Measurements from ENCODE around the gene MGP. TPM values are rescaled to one million over a fixed set of nuclear protein-coding genes. Genes with fewer than 3 reads are reported as not detected.

MGP gene
- polyA plus RNA-seq, 1 of the 3 experiments (the other 2 are of a cell fraction), result 76.2 TPM

GRCh38 chr12:14890701-14891100 is 5.0 kb upstream of the MGP start:
- TF ChIP-seq ELF1 (IDR thresholded peaks at IDR 0.05) (no peak), EP300 (IDR thresholded peaks at IDR 0.05; ENCODE audit: borderline replicate concordance in 1 of 2, low read depth in 1 of 2, low read length in 1 of 2) (no peak), RAD21 (IDR thresholded peaks at IDR 0.05; ENCODE audit: low read length) (no peak), CTCF (IDR thresholded peaks at IDR 0.05) (no peak), TEAD4 (IDR thresholded peaks at IDR 0.05; ENCODE audit: borderline replicate concordance, insufficient read depth) (no peak), NFIC (IDR thresholded peaks at IDR 0.05; ENCODE audit: borderline replicate concordance) (no peak)
- no peaks in the 10 kb centered on the region for H3K36me3 ChIP-seq (replicated peaks in 1 of 2; ENCODE audit: control insufficient read depth in 1 of 2, insufficient read depth in 2 of 2, low read length in 1 of 2)
- no peaks in the 10 kb centered on the region for H4K20me1 ChIP-seq (ENCODE audit: insufficient read depth)
- H2AFZ ChIP-seq (ENCODE audit: low read depth), result no peak overlapping the region
- no peak overlapping the region for H3K4me2 ChIP-seq
- no peaks in the 10 kb centered on the region for H3K79me2 ChIP-seq (ENCODE audit: insufficient read depth)
- POLR2A ChIA-PET, result no interaction called here
- CTCF ChIA-PET, result interaction anchor here (1.2 kb wide), 1 partner anchor 121 kb away, joined by 3 read pairs; no protein-coding TSS in a partner anchor
- H3K9me2 ChIP-seq, result no peaks in the 10 kb centered on the region
- H3K4me1 ChIP-seq (ENCODE audit: control insufficient read depth in 1 of 2, insufficient read depth in 2 of 2, low read depth in 1 of 2, low read length in 1 of 2), result peaks cover 8 to 12% of the 10 kb centered on the region in 2 experiments; a peak in 3 of 4 replicates
- no peak for DNase-seq
- no peaks in the 10 kb centered on the region for H3K27me3 ChIP-seq (ENCODE audit: insufficient read depth)
- H3K9me3 ChIP-seq, result no peaks in the 10 kb centered on the region
- H3F3A ChIP-seq (replicated peaks; ENCODE audit: insufficient read depth), result no peaks in the 10 kb centered on the region
- H3K27ac ChIP-seq (ENCODE audit: low read depth in 2 of 2, low read length in 1 of 2), result no peak overlapping the region
- no peak overlapping the region for H3K9ac ChIP-seq
- H3K4me3 ChIP-seq (ENCODE audit: low read depth in 2 of 2, low read length in 1 of 2), result no peak overlapping the region
- WGBS (ENCODE audit: low lambda C conversion rate), result 79% methylated on average over 5 of the region's 5 CpGs

- Histone ChIP-seq H3K27me3 (ENCODE audit: insufficient read depth) (no peaks in the 10 kb centered on the region), H2AFZ (ENCODE audit: low read depth) (no peak overlapping the region; the same call in 1 of the 2 replicates), H3K9me3 (no peaks in the 10 kb centered on the region), H3K9ac (no peak overlapping the region), H4K20me1 (ENCODE audit: insufficient read depth) (no peaks in the 10 kb centered on the region), H3F3A (replicated peaks; ENCODE audit: insufficient read depth) (no peaks in the 10 kb centered on the region), H3K4me1 (ENCODE audit: control insufficient read depth in 1 of 2, insufficient read depth in 2 of 2, low read depth in 1 of 2, low read length in 1 of 2) (peaks cover 9 to 11% of the 10 kb centered on the region in 2 experiments; a peak in 3 of 4 replicates), H3K36me3 (replicated peaks in 1 of 2; ENCODE audit: control insufficient read depth in 1 of 2, insufficient read depth in 2 of 2, low read length in 1 of 2) (peaks cover 0 to 11% of the 10 kb centered on the region in 2 experiments), H3K9me2 (no peaks in the 10 kb centered on the region), H3K4me2 (peak overlapping the region; percentile 77), H3K4me3 (ENCODE audit: low read depth in 2 of 2, low read length in 1 of 2) (peak overlapping the region in 1 of 2 experiments; percentile 55; a peak in 1 of 4 replicates), H3K27ac (ENCODE audit: low read depth in 2 of 2, low read length in 1 of 2) (peak overlapping the region; percentile 69 to 75; a peak in 3 of 4 replicates), H3K79me2 (ENCODE audit: insufficient read depth) (no peaks in the 10 kb centered on the region)
- TF ChIP-seq USF2 (IDR thresholded peaks at IDR 0.05; ENCODE audit: borderline replicate concordance, low read depth, low read length) (no peak), USF1 (IDR thresholded peaks at IDR 0.05; ENCODE audit: borderline replicate concordance, low read depth) (no peak), SMC3 (IDR thresholded peaks at IDR 0.05; ENCODE audit: low read depth, low read length) (no peak), EZH2phosphoT487 (IDR thresholded peaks at IDR 0.05; ENCODE audit: borderline replicate concordance, low read depth) (no peak), NFIC (IDR thresholded peaks at IDR 0.05; ENCODE audit: borderline replicate concordance) (no peak), CHD2 (IDR thresholded peaks at IDR 0.05; ENCODE audit: low read length, partially characterized antibody) (no peak)
- ChIA-PET POLR2A (no interaction called here), CTCF (no interaction called here)
- DNase-seq, result no peak
- 58% methylated on average over 6 of the region's 6 CpGs for WGBS (ENCODE audit: low lambda C conversion rate)
Observed at GRCh38 chr12:14886271-14886670, 617 bp upstream of the MGP start.

All from SK-N-SH (cell line).